ENCODE results near the gene NECAB2.

The NECAB2 gene

GRCh38 chr16:84043486-84044117, 75.6 kb downstream of the NECAB2 start:
- DNase-seq (ENCODE audit: low spot score): no peak
- H3K27ac Mint-ChIP-seq: no peak overlapping the region
- H3K9me3 Mint-ChIP-seq: no peaks in the 10 kb centered on the region
- H3K36me3 Mint-ChIP-seq (ENCODE audit: low read depth): no peaks in the 10 kb centered on the region
- H3K4me1 Mint-ChIP-seq (ENCODE audit: low read depth): peaks cover 3% of the 10 kb centered on the region
- peaks cover 24% of the 10 kb centered on the region for H3K27me3 Mint-ChIP-seq (ENCODE audit: low read depth)
- H3K4me3 Mint-ChIP-seq: no peak overlapping the region

- Mint-ChIP-seq H3K36me3 (ENCODE audit: low read depth) (no peaks in the 10 kb centered on the region), H3K4me3 (no peak overlapping the region), H3K27ac (no peak overlapping the region), H3K27me3 (ENCODE audit: low read depth) (peaks cover 24% of the 10 kb centered on the region), H3K9me3 (no peaks in the 10 kb centered on the region), H3K4me1 (ENCODE audit: low read depth) (peaks cover 3% of the 10 kb centered on the region)
- no peak for DNase-seq (ENCODE audit: low spot score)
These were observed 76.1 kb downstream of the NECAB2 start for GRCh38 chr16:84044118-84044488.

- H3K27ac Mint-ChIP-seq: no peak overlapping the region
- H3K27me3 Mint-ChIP-seq (ENCODE audit: low read depth): peaks cover 24% of the 10 kb centered on the region
- H3K9me3 Mint-ChIP-seq: no peaks in the 10 kb centered on the region
- no peak for DNase-seq (ENCODE audit: low spot score)
- H3K4me1 Mint-ChIP-seq (ENCODE audit: low read depth): peaks cover 3% of the 10 kb centered on the region
- no peak overlapping the region for H3K4me3 Mint-ChIP-seq
- H3K36me3 Mint-ChIP-seq (ENCODE audit: low read depth): no peaks in the 10 kb centered on the region
These were observed 77.2 kb downstream of the NECAB2 start for GRCh38 chr16:84045001-84045817.

GRCh38 chr16:84045818-84046470, 77.9 kb downstream of the NECAB2 start:
- Mint-ChIP-seq H3K9me3 (no peaks in the 10 kb centered on the region), H3K4me1 (ENCODE audit: low read depth) (peaks cover 3% of the 10 kb centered on the region), H3K27ac (no peak overlapping the region), H3K27me3 (ENCODE audit: low read depth) (peaks cover 24% of the 10 kb centered on the region), H3K4me3 (no peak overlapping the region), H3K36me3 (ENCODE audit: low read depth) (no peaks in the 10 kb centered on the region)
- DNase-seq (ENCODE audit: low spot score): no peak

- Mint-ChIP-seq H3K36me3 (ENCODE audit: low read depth) (peaks cover 3% of the 10 kb centered on the region), H3K4me1 (ENCODE audit: low read depth) (peaks cover 3% of the 10 kb centered on the region), H3K27me3 (ENCODE audit: low read depth) (peaks cover 22% of the 10 kb centered on the region), H3K4me3 (no peak overlapping the region), H3K27ac (no peak overlapping the region), H3K9me3 (no peaks in the 10 kb centered on the region)
- DNase-seq (ENCODE audit: low spot score): no peak
These were observed 79.2 kb downstream of the NECAB2 start for GRCh38 chr16:84047206-84047605.

GRCh38 chr16:84047626-84048025, 79.6 kb downstream of the NECAB2 start:
- H3K27ac Mint-ChIP-seq: no peak overlapping the region

GRCh38 chr16:84048270-84048669, 80.2 kb downstream of the NECAB2 start:
- H3K4me3 Mint-ChIP-seq: no peak overlapping the region
- no peak overlapping the region for H3K27ac Mint-ChIP-seq
- peaks cover 14% of the 10 kb centered on the region for H3K27me3 Mint-ChIP-seq (ENCODE audit: low read depth)
- peaks cover 3% of the 10 kb centered on the region for H3K4me1 Mint-ChIP-seq (ENCODE audit: low read depth)
- H3K9me3 Mint-ChIP-seq: no peaks in the 10 kb centered on the region
- DNase-seq (ENCODE audit: low spot score): no peak
- H3K36me3 Mint-ChIP-seq (ENCODE audit: low read depth): peaks cover 12% of the 10 kb centered on the region

More at GRCh38 chr16:84047626-84048025, 79.6 kb downstream of the NECAB2 start:
- H3K9me3 Mint-ChIP-seq: no peaks in the 10 kb centered on the region
- H3K4me3 Mint-ChIP-seq: no peak overlapping the region
- DNase-seq (ENCODE audit: low spot score): no peak
- H3K27me3 Mint-ChIP-seq (ENCODE audit: low read depth): peaks cover 18% of the 10 kb centered on the region
- peaks cover 3% of the 10 kb centered on the region for H3K4me1 Mint-ChIP-seq (ENCODE audit: low read depth)
- peaks cover 7% of the 10 kb centered on the region for H3K36me3 Mint-ChIP-seq (ENCODE audit: low read depth)

- Mint-ChIP-seq H3K4me3 (no peak overlapping the region), H3K27ac (no peak overlapping the region)
These were observed 80.8 kb downstream of the NECAB2 start for GRCh38 chr16:84048871-84049270.

GRCh38 chr16:84049403-84050060, 81.5 kb downstream of the NECAB2 start:
- Mint-ChIP-seq H3K27me3 (ENCODE audit: low read depth) (peaks cover 4% of the 10 kb centered on the region), H3K9me3 (no peaks in the 10 kb centered on the region), H3K27ac (no peak overlapping the region), H3K4me1 (ENCODE audit: low read depth) (no peaks in the 10 kb centered on the region), H3K36me3 (ENCODE audit: low read depth) (peaks cover 20% of the 10 kb centered on the region), H3K4me3 (no peak overlapping the region)
- DNase-seq (ENCODE audit: low spot score): no peak

More at GRCh38 chr16:84048871-84049270, 80.8 kb downstream of the NECAB2 start:
- H3K9me3 Mint-ChIP-seq: no peaks in the 10 kb centered on the region
- DNase-seq (ENCODE audit: low spot score): no peak
- H3K36me3 Mint-ChIP-seq (ENCODE audit: low read depth): peaks cover 17% of the 10 kb centered on the region
- peaks cover 8% of the 10 kb centered on the region for H3K27me3 Mint-ChIP-seq (ENCODE audit: low read depth)
- peaks cover 1% of the 10 kb centered on the region for H3K4me1 Mint-ChIP-seq (ENCODE audit: low read depth)

GRCh38 chr16:84050316-84050715, 82.3 kb downstream of the NECAB2 start:
- no peak overlapping the region for H3K27ac Mint-ChIP-seq
- no peaks in the 10 kb centered on the region for H3K4me1 Mint-ChIP-seq (ENCODE audit: low read depth)
- H3K4me3 Mint-ChIP-seq: no peak overlapping the region
- H3K9me3 Mint-ChIP-seq: no peaks in the 10 kb centered on the region
- H3K27me3 Mint-ChIP-seq (ENCODE audit: low read depth): no peaks in the 10 kb centered on the region
- no peak for DNase-seq (ENCODE audit: low spot score)
- H3K36me3 Mint-ChIP-seq (ENCODE audit: low read depth): peaks cover 20% of the 10 kb centered on the region

- no peaks in the 10 kb centered on the region for H3K27me3 Mint-ChIP-seq (ENCODE audit: low read depth)
- DNase-seq (ENCODE audit: low spot score): no peak
- H3K36me3 Mint-ChIP-seq (ENCODE audit: low read depth): peaks cover 26% of the 10 kb centered on the region
- H3K27ac Mint-ChIP-seq: no peak overlapping the region
- H3K4me1 Mint-ChIP-seq (ENCODE audit: low read depth): no peaks in the 10 kb centered on the region
- no peaks in the 10 kb centered on the region for H3K9me3 Mint-ChIP-seq
- H3K4me3 Mint-ChIP-seq: no peak overlapping the region
These were observed 84.1 kb downstream of the NECAB2 start for GRCh38 chr16:84052071-84052622.
